HUES64 (cell line): ENCODE results near the gene SIT1.
"Not testable (repeated sequence)": the region's sequence is repeated elsewhere in the genome, so short reads cannot be mapped to it uniquely, and the experiment has no call there.

Source experiments
- H3K27ac ChIP-seq: 2 replicates; pipeline ENCODE4 v1.7.0; 2013; ENCODE audit warnings: low read depth, low read length, inconsistent platforms
- H3K27me3 ChIP-seq: 2 replicates; pipeline ENCODE4 v1.6.1; 2013; ENCODE audit warnings: mild to moderate bottlenecking, low read length; ENCODE audit not compliant: insufficient read depth
- H3K36me3 ChIP-seq: 2 replicates; pipeline ENCODE4 v1.6.1; 2013; ENCODE audit warnings: mild to moderate bottlenecking, low read length; ENCODE audit not compliant: insufficient read depth
- H3K4me1 ChIP-seq: 2 replicates; pipeline ENCODE4 v1.6.1; 2013; ENCODE audit warnings: mild to moderate bottlenecking, low read length, moderate library complexity; ENCODE audit not compliant: insufficient read depth
- H3K4me3 ChIP-seq: 2 replicates; pipeline ENCODE4 v1.5.1; 2013; ENCODE audit warnings: mild to moderate bottlenecking, low read length, moderate library complexity
- H3K9ac ChIP-seq: 2 replicates; pipeline ENCODE4 v1.6.1; 2013; ENCODE audit warnings: mild to moderate bottlenecking, low read depth, low read length
- H3K9me3 ChIP-seq: 2 replicates; pipeline ENCODE4 v1.6.1; 2013; ENCODE audit warnings: low read depth, low read length; ENCODE audit not compliant: insufficient read depth
- WGBS: fragments of 150-250, 120-280 bp; methylation state at CpG from one replicate; pipeline ENCODE4 v1.1.7; 2013; ENCODE audit warnings: missing lambda C conversion rate; 5-methylcytosine and 5-hydroxymethylcytosine counted together

The SIT1 gene

GRCh38 chr9:35615981-35616680 is 34.6 kb downstream of the SIT1 start:
- no peaks in the 10 kb centered on the region for H3K36me3 ChIP-seq
- H3K9me3 ChIP-seq = no peaks in the 10 kb centered on the region
- no peak overlapping the region for H3K27ac ChIP-seq
- 67% methylated on average over 17 of the region's 17 CpGs for WGBS
- H3K4me3 ChIP-seq = peak overlapping the region; percentile 69
- peaks cover 46% of the 10 kb centered on the region for H3K27me3 ChIP-seq
- H3K4me1 ChIP-seq = 0 out of 2 replicates have a peak, but pooled peaks cover 6% of the 10 kb centered on the region
- H3K9ac ChIP-seq = no peak overlapping the region

- Histone ChIP-seq H3K27me3 (peaks cover 32% of the 10 kb centered on the region), H3K9ac (no peak overlapping the region), H3K9me3 (no peaks in the 10 kb centered on the region), H3K27ac (no peak overlapping the region), H3K4me3 (no peak overlapping the region), H3K4me1 (0 out of 2 replicates have a peak, but pooled peaks cover 6% of the 10 kb centered on the region), H3K36me3 (peaks cover 19% of the 10 kb centered on the region)
- 98% methylated on average over 2 of the region's 2 CpGs for WGBS
These were observed 37.9 kb downstream of the SIT1 start for GRCh38 chr9:35612843-35613242.

GRCh38 chr9:35612066-35612465 is 38.7 kb downstream of the SIT1 start:
- Histone ChIP-seq H3K36me3 (peaks cover 23% of the 10 kb centered on the region), H3K27me3 (peaks cover 24% of the 10 kb centered on the region)
- H3K4me1 ChIP-seq, H3K9ac ChIP-seq, H3K9me3 ChIP-seq, H3K4me3 ChIP-seq, H3K27ac ChIP-seq: not testable (repeated sequence)
- WGBS = 95% methylated on average over 4 of the region's 4 CpGs

- WGBS = 28% methylated on average over 7 of the region's 8 CpGs
These were observed 39.4 kb downstream of the SIT1 start for GRCh38 chr9:35611230-35611797.

GRCh38 chr9:35609820-35610163 is 40.9 kb downstream of the SIT1 start:
- H3K27me3 ChIP-seq = peaks cover 2% of the 10 kb centered on the region; the same call in 1 of the 2 replicates
- no peak overlapping the region for H3K27ac ChIP-seq
- no peaks in the 10 kb centered on the region for H3K9me3 ChIP-seq
- peaks cover 23% of the 10 kb centered on the region for H3K36me3 ChIP-seq
- peaks cover 8% of the 10 kb centered on the region for H3K4me1 ChIP-seq
- no peak overlapping the region for H3K4me3 ChIP-seq
- 95% methylated on average over 13 of the region's 13 CpGs for WGBS
- no peak overlapping the region for H3K9ac ChIP-seq

More at GRCh38 chr9:35611230-35611797, 39.4 kb downstream of the SIT1 start:
- no peak overlapping the region for H3K9ac ChIP-seq
- H3K9me3 ChIP-seq = no peaks in the 10 kb centered on the region
- peaks cover 9% of the 10 kb centered on the region for H3K4me1 ChIP-seq
- H3K36me3 ChIP-seq = peaks cover 23% of the 10 kb centered on the region
- no peak overlapping the region for H3K4me3 ChIP-seq
- H3K27me3 ChIP-seq = peaks cover 17% of the 10 kb centered on the region
- no peak overlapping the region for H3K27ac ChIP-seq

GRCh38 chr9:35609001-35609819 is 41.5 kb downstream of the SIT1 start:
- Histone ChIP-seq H3K9me3 (no peaks in the 10 kb centered on the region), H3K4me1 (peaks cover 8% of the 10 kb centered on the region), H3K36me3 (peaks cover 23% of the 10 kb centered on the region), H3K27me3 (no peaks in the 10 kb centered on the region), H3K27ac (no peak overlapping the region), H3K9ac (no peak overlapping the region), H3K4me3 (no peak overlapping the region)
- whole genome bisulfite sequencing = 95% methylated on average over 31 of the region's 31 CpGs

GRCh38 chr9:35608221-35608620 is 42.5 kb downstream of the SIT1 start:
- no peak overlapping the region for H3K4me3 ChIP-seq
- H3K9ac ChIP-seq = no peak overlapping the region
- whole genome bisulfite sequencing = 95% methylated on average over 7 of the region's 7 CpGs
- no peak overlapping the region for H3K27ac ChIP-seq
- peaks cover 23% of the 10 kb centered on the region for H3K36me3 ChIP-seq
- no peaks in the 10 kb centered on the region for H3K27me3 ChIP-seq
- no peaks in the 10 kb centered on the region for H3K9me3 ChIP-seq
- peaks cover 12% of the 10 kb centered on the region for H3K4me1 ChIP-seq

GRCh38 chr9:35606726-35607125 is 44.0 kb downstream of the SIT1 start:
- Histone ChIP-seq H3K4me1 (peaks cover 12% of the 10 kb centered on the region), H3K27ac (no peak overlapping the region), H3K9me3 (no peaks in the 10 kb centered on the region), H3K4me3 (0 out of 2 replicates have a peak overlapping the region, but pooled peaks have one; percentile 54), H3K27me3 (no peaks in the 10 kb centered on the region), H3K9ac (no peak overlapping the region), H3K36me3 (peaks cover 23% of the 10 kb centered on the region)
- 95% methylated on average over 5 of the region's 7 CpGs for WGBS

- peak overlapping the region; percentile 67 for H3K9ac ChIP-seq
- H3K4me1 ChIP-seq = peaks cover 12% of the 10 kb centered on the region
- WGBS = 9% methylated on average over 5 of the region's 5 CpGs
- no peak overlapping the region for H3K27ac ChIP-seq
- peaks cover 23% of the 10 kb centered on the region for H3K36me3 ChIP-seq
- H3K9me3 ChIP-seq = no peaks in the 10 kb centered on the region
- H3K4me3 ChIP-seq = peak overlapping the region; percentile 54
- H3K27me3 ChIP-seq = no peaks in the 10 kb centered on the region
These were observed 44.6 kb downstream of the SIT1 start for GRCh38 chr9:35606138-35606504.

GRCh38 chr9:35605351-35606137 is 45.2 kb downstream of the SIT1 start:
- Histone ChIP-seq H3K27ac (no peak overlapping the region), H3K27me3 (no peaks in the 10 kb centered on the region), H3K9ac (peak overlapping the region; percentile 67), H3K36me3 (peaks cover 23% of the 10 kb centered on the region), H3K4me1 (peaks cover 12% of the 10 kb centered on the region), H3K9me3 (no peaks in the 10 kb centered on the region), H3K4me3 (peak overlapping the region; percentile 54)
- WGBS = under 1% methylated on average over 76 of the region's 76 CpGs
